Subcutaneous adipose tissue (tissue), 4 donors: ENCODE measurements around the gene FGR. TPM values are rescaled to one million over a fixed set of nuclear protein-coding genes. Genes with fewer than 3 reads are reported as not detected.

Experiments used
- total RNA-seq, 4 donors: library from RNA; depleted of rRNA; stranded (reverse); fragments of >200 nt; gene quantifications; one replicate each; pipeline ENCODE4 v1.1.0, GENCODE V29; 2016
- TF ChIP-seq, protein P1 (sequence below): fragments of 450-650 bp; IDR thresholded peaks from one replicate; pipeline ENCODE4 v1.5.1; 2016; ENCODE audit warnings: low read depth, mild to moderate bottlenecking, control low read depth, antibody characterized with exemption, moderate library complexity

FGR gene
- total RNA-seq: 100 to 1,000 TPM in 1 of 4 donors, 10 to 100 TPM in 3; 22.4 to 179 (median 44.6) TPM

DNA sequence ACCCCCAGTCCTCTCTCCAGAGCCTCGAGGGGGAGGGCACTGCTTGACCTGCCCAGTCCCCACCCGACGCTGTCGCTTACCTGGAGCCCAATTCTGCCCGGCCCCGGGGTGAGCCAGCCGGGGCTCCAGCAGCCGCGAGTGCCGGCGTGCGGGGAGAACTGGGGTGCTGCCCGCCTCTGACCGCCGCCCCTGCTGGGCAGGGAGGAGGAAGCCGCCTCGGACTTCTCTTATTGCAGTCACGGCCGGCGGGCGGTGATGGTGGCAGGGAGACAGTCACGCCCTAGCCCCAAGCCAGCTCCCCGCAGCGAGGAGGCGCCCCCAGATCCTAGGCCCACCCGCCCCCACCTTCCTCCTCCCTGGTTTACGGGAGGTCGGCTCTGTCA lies at the start of gene FGR:
FGR (minus strand) TSS at position 201 of the 383 bp plus-strand sequence. CDS start 11,269 bp downstream, outside the sequence.
- TF ChIP-seq, protein P1, sequence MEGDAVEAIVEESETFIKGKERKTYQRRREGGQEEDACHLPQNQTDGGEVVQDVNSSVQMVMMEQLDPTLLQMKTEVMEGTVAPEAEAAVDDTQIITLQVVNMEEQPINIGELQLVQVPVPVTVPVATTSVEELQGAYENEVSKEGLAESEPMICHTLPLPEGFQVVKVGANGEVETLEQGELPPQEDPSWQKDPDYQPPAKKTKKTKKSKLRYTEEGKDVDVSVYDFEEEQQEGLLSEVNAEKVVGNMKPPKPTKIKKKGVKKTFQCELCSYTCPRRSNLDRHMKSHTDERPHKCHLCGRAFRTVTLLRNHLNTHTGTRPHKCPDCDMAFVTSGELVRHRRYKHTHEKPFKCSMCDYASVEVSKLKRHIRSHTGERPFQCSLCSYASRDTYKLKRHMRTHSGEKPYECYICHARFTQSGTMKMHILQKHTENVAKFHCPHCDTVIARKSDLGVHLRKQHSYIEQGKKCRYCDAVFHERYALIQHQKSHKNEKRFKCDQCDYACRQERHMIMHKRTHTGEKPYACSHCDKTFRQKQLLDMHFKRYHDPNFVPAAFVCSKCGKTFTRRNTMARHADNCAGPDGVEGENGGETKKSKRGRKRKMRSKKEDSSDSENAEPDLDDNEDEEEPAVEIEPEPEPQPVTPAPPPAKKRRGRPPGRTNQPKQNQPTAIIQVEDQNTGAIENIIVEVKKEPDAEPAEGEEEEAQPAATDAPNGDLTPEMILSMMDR: no peak

DNA sequence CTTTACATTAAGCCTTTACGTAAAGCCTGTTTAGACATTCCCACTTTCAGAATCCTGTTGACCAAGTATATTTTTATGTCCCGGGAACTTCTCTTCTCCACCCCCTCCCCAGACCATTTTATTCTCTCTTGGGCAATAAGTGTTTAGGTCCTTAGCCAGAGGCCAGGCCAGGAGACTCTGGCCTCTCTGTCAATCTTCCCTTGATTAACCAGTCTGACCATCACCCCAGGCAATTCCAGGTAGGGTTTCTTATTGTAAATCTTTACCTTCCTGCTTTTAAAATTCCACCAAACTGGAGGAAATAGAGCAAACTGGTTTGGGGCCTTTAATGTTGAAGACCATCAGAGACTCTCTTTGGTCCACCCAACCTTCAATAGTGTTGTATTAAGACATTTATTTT lies 49.2 kb upstream of the FGR start:
- TF ChIP-seq, protein P1: no peak

DNA sequence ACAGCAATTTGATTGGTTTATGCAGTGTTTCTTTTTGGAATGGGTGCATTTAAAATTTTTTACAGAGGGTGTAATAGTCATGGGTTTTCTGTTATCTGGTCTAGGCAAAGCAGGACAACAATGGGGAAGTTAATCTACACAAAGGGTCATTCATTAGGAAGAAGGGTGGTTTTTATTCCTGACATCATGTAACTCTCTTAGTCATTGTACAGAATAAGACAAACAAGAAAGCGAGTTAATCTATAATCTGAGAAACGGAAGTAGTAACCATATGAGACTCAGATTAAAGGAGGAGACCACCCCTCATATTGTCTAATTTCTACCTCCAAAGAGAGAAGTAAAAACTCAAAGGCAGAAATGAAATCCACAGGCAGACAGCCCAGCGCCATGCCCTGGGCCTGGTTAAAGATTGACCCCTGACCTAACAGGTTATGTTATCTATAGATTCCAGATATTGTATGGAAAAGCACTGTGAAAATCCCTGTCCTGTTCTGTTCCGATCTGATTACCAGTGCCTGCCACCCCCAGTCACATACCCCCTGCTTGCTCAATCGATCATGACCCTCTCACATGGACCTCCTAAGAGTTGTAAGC lies 47.5 kb upstream of the FGR start:
- TF ChIP-seq, protein P1: no peak

- TF ChIP-seq, protein P1: no peak
These were observed 43.8 kb upstream of the FGR start for GRCh38 chr1:27678747-27679146.

DNA sequence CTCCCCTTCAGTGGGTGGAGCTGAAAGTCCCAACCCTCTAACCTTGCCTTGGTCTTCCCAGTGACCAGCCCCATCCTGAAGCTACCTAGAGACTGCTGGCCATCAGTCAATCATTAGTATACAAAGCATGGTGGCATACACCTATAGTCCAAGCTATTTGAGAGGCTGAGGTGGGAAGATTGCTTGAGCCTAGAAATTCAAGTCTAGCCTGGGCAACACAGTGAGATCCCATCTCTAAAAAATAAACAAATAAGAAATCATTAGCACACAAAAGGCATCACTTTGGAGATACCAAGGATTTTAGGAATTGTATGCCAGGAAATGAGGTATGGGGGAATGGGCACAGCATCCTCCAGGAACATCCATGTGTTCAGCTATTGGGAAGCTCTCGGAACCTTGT lies 41.4 kb upstream of the FGR start:
- TF ChIP-seq, protein P1: no peak

- TF ChIP-seq, protein P1: no peak
These were observed 37.7 kb upstream of the FGR start for GRCh38 chr1:27672750-27673112.

DNA sequence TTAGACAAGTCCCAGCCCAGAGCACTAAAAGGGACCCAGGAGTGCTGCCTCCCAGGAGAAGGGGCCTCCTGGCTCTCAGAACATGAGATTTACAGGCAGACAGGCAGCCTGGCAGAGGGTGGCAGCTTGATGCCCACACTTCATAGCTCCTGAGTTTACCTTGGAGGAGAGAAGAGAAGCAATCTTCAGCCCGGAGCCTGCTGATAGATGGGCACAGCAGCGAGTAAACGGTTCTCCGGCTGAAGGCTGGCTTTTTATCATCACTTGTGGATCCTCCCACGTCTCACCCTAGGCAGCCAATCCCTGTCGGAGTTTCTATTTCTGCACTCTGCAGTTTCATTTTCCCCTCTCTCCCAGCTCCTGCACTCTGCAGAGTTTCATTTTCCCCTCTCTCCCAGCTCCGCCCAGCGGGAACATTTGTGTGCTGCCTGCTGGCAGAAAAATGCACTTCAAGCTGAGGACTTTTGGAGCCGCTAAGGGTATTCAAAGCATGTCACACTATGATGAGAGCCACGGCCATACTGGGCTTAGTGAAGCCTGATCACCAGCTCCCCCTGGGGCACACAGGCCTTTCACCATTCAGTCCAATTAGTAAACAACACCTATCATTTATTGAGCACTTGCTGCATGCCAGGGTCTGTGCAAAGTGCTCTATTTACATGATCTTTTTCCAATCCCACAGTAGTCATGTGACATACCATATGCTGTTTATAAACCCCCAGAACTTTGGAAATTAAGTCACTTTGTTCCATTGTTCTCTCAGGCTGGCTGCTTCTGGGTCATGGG lies 37.2 kb upstream of the FGR start, which contains the start of gene IFI6:
IFI6 (minus strand) TSS at position 229 of the 786 bp plus-strand sequence. CDS start 2,878 bp downstream, outside the sequence.
- TF ChIP-seq, protein P1: no peak
